SK-MEL-5 (cell line): ENCODE results near the gene GPR37L1. TPM values are rescaled to one million over a fixed set of nuclear protein-coding genes. Genes with fewer than 3 reads are reported as not detected.
"Not testable (repeated sequence)": the region's sequence is repeated elsewhere in the genome, so short reads cannot be mapped to it uniquely, and the experiment has no call there.

Experiments
- DNase-seq: peaks from one replicate; pipeline ENCODE4 v3.0.0-alpha.2; 2016; ENCODE audit warnings: low read depth, low spot score
- in situ Hi-C: cut with HindIII; loops from 2 replicates; pipeline ENCODE4 v1.10.0; 2016; ENCODE audit warnings: low sequenced_read_pairs, high pct_unique_total_duplicates, low pct_unique_long_range_greater_than_20kb
- small RNA-seq, 2 experiments: library from RNA; depleted of rRNA; stranded (forward); fragments of <200 nt; gene quantifications; one replicate each; pipeline ENCODE3, GENCODE V24; 2014
- total RNA-seq: library from RNA; depleted of rRNA; stranded (reverse); fragments of >200 nt; shearing (Covaris generic); gene quantifications from 2 replicates; pipeline ENCODE4 v1.2.3, GENCODE V29; 2014; rRNA removed

The GPR37L1 gene
- total RNA-seq, 1 experiment from 2014 or later: not detected

- in situ Hi-C loops: no loop called here
- no peak for DNase-seq
Observed at GRCh38 chr1:202176949-202177927, 54.5 kb downstream of the GPR37L1 start.

GRCh38 chr1:202179828-202180750, 57.4 kb downstream of the GPR37L1 start:
- in situ Hi-C loops: no loop called here
- DNase-seq: no peak

GRCh38 chr1:202180751-202181139, 58.0 kb downstream of the GPR37L1 start:
- in situ Hi-C loops, DNase-seq: not testable (repeated sequence)

- DNase-seq: no peak
- in situ Hi-C loops: no loop called here
Observed at GRCh38 chr1:202181586-202181985, 58.9 kb downstream of the GPR37L1 start.

- no peak for DNase-seq
- in situ Hi-C loops: no loop called here
Observed at GRCh38 chr1:202182040-202182877, 59.5 kb downstream of the GPR37L1 start.

Small RNA genes lying within 50 kb of the gene (small RNA-seq; reads per million reads assigned to genes)
- gene CRIP1P3: 0 reads per million in 2 experiments

Other genes starting within 250 kb of the GPR37L1 start
- gene SHISA4, start 234.0 kb upstream of the GPR37L1 start, total RNA-seq: 34.1 and 35.0 TPM in 2 replicates
- not detected in 2 replicates for gene LMOD1, start 176.4 kb upstream of the GPR37L1 start, total RNA-seq
- 112 and 114 TPM in 2 replicates for gene TIMM17A, start 167.4 kb upstream of the GPR37L1 start, total RNA-seq
- 61.4 and 63.8 TPM in 2 replicates for gene RNPEP, start 140.3 kb upstream of the GPR37L1 start, total RNA-seq
- 0.13 TPM in 1 of 2 replicates, not detected in the other for gene ELF3, start 112.3 kb upstream of the GPR37L1 start, total RNA-seq
- 33.2 and 33.5 TPM in 2 replicates for gene ARL8A, start 21.8 kb downstream of the GPR37L1 start, total RNA-seq
- not detected in 2 replicates for gene PTPN7, start 37.7 kb downstream of the GPR37L1 start, total RNA-seq
- not detected in 2 replicates for gene LGR6, start 70.9 kb downstream of the GPR37L1 start, total RNA-seq
- gene UBE2T, start 219.0 kb downstream of the GPR37L1 start, total RNA-seq: 78.6 and 80.5 TPM in 2 replicates
- 18.6 and 26.2 TPM in 2 replicates for gene PPP1R12B, start 225.8 kb downstream of the GPR37L1 start, total RNA-seq